Measurements from ENCODE around the gene ATP11C. TPM values are rescaled to one million over a fixed set of nuclear protein-coding genes. Genes with fewer than 3 reads are reported as not detected.

ATP11C gene
- total RNA-seq, 2 experiments from 2014 or later: 16.7 to 20.4 TPM

DNA sequence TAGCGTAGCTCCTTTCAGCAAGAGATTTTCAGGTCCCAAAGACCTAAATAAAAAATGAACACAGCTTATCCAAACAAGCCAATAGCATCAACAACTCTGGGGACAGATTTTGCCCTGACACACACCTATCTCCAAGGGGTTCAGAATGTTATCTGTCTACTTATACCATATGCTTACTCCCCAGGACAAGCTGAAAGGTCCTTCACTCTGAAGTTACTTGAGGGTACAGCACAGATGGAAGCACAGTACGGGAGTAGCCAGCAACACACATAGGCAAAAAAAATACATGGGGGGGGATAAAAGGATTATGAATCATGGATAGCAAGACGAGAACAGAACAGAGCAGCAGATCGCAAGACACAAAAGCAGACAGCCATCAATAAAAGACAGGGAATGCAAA, 134.2 kb downstream of the ATP11C start:
- POLR2A ChIA-PET: no interaction called here

DNA sequence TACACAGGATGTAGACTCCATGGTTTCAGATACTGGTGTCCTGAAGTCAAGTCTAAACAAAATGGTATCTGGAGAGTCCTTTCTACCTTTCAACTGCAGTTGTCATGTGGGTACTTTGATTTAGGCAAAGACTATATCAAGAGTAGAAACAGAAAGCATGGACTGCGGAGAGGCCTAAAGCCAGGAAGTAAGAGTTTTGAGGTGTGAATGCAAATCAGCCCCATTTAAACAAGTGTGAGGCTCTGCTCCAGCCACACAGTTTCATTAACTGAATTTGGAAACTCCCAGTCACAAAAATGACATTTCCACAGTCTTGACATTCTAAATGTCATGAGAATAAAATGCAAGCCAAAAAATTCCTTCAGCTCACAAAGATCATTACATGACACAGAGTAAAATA, 137.7 kb downstream of the ATP11C start:
- H3K36me3 Mint-ChIP-seq: peaks cover 15% of the 10 kb centered on the region
- H3K9me3 Mint-ChIP-seq: no peaks in the 10 kb centered on the region
- POLR2A ChIA-PET: no interaction called here
- ATAC-seq (ENCODE audit: low read depth) (peak; percentile 73), DNase-seq (no peak)
- peak overlapping the region; percentile 48 for H3K27ac Mint-ChIP-seq
- peaks cover 2% of the 10 kb centered on the region for H3K4me1 Mint-ChIP-seq
- no peaks in the 10 kb centered on the region for H3K27me3 Mint-ChIP-seq
- no peak overlapping the region for H3K4me3 Mint-ChIP-seq

More for the DNA sequence above, 134.2 kb downstream of the ATP11C start:
- Mint-ChIP-seq H3K27ac (no peak overlapping the region), H3K4me3 (no peak overlapping the region), H3K27me3 (no peaks in the 10 kb centered on the region), H3K9me3 (no peaks in the 10 kb centered on the region), H3K4me1 (peaks cover 3% of the 10 kb centered on the region), H3K36me3 (peaks cover 19% of the 10 kb centered on the region)
- no peak for ATAC-seq (ENCODE audit: low read depth)
- DNase-seq: no peak

DNA sequence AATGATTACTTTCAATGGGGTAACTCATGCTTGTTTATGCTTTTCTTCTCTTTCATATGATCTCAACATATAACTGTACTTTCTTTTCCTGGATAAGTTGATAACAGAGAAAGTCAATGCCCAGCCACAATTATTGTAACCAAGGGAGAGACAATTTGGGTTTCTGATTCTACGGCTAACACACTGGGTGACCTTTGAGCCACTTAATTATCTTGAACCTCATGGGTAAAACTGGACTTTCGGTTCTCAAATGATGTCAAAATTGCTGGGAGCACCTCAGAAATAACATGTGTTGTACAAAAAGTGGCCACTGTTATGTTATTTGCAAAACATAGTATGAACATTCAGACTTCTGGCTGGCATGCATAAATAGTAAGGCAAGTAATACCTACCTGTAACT, 145.3 kb downstream of the ATP11C start:
- POLR2A ChIA-PET: no interaction called here
- H3K4me1 Mint-ChIP-seq: peaks cover 1% of the 10 kb centered on the region
- H3K9me3 Mint-ChIP-seq: no peaks in the 10 kb centered on the region
- ATAC-seq (ENCODE audit: low read depth): no peak
- no peak overlapping the region for H3K27ac Mint-ChIP-seq
- peaks cover 14% of the 10 kb centered on the region for H3K36me3 Mint-ChIP-seq
- no peak overlapping the region for H3K4me3 Mint-ChIP-seq
- H3K27me3 Mint-ChIP-seq: no peaks in the 10 kb centered on the region
- DNase-seq: no peak

- Mint-ChIP-seq H3K36me3 (peaks cover 25% of the 10 kb centered on the region), H3K27ac (no peak overlapping the region), H3K4me1 (peaks cover 1% of the 10 kb centered on the region), H3K4me3 (no peak overlapping the region), H3K9me3 (peaks cover under 1% of the 10 kb centered on the region), H3K27me3 (no peaks in the 10 kb centered on the region)
- POLR2A ChIA-PET: no interaction called here
- ATAC-seq (ENCODE audit: low read depth): no peak
- no peak for DNase-seq
Observed at GRCh38 chrX:139784807-139785206, 148.0 kb downstream of the ATP11C start.

GRCh38 chrX:139783959-139784358, 148.9 kb downstream of the ATP11C start:
- Mint-ChIP-seq H3K9me3 (peaks cover 2% of the 10 kb centered on the region), H3K4me1 (peaks cover 1% of the 10 kb centered on the region), H3K36me3 (peaks cover 32% of the 10 kb centered on the region), H3K27ac (no peak overlapping the region), H3K27me3 (no peaks in the 10 kb centered on the region), H3K4me3 (no peak overlapping the region)
- ATAC-seq (ENCODE audit: low read depth) (no peak), DNase-seq (no peak)
- POLR2A ChIA-PET: no interaction called here

- peaks cover 1% of the 10 kb centered on the region for H3K4me1 Mint-ChIP-seq
- peaks cover 29% of the 10 kb centered on the region for H3K36me3 Mint-ChIP-seq
- H3K9me3 Mint-ChIP-seq: peaks cover 2% of the 10 kb centered on the region
- ATAC-seq (ENCODE audit: low read depth): no peak
- POLR2A ChIA-PET: no interaction called here
- no peak overlapping the region for H3K4me3 Mint-ChIP-seq
- no peaks in the 10 kb centered on the region for H3K27me3 Mint-ChIP-seq
- no peak for DNase-seq
- H3K27ac Mint-ChIP-seq: no peak overlapping the region
Observed at GRCh38 chrX:139783030-139783429, 149.8 kb downstream of the ATP11C start.

DNA sequence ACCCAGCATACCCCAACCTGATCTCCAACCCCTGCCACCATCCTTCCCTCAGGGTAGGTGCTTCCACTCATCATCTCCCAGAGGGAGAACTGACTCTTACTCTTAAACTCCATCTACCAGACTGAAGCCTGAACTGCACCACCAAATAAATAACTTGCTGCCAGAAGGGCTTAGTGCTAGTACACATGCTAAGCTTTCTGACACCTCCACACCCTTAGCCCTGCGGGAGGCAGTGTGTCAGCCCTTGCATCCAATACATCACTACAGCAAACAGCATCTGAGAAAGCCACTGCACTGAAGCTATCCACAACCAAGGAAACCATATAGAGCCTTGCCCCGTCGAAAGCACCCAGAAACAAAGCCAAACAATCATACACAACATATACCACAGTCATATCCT, 156.3 kb downstream of the ATP11C start:
- H3K36me3 Mint-ChIP-seq: peaks cover 49% of the 10 kb centered on the region
- peaks cover 5% of the 10 kb centered on the region for H3K9me3 Mint-ChIP-seq
- no peak for DNase-seq
- H3K4me1 Mint-ChIP-seq: peaks cover 3% of the 10 kb centered on the region
- no peak for ATAC-seq (ENCODE audit: low read depth)
- no peak overlapping the region for H3K27ac Mint-ChIP-seq
- no peak overlapping the region for H3K4me3 Mint-ChIP-seq
- no peaks in the 10 kb centered on the region for H3K27me3 Mint-ChIP-seq
- POLR2A ChIA-PET: no interaction called here

DNA sequence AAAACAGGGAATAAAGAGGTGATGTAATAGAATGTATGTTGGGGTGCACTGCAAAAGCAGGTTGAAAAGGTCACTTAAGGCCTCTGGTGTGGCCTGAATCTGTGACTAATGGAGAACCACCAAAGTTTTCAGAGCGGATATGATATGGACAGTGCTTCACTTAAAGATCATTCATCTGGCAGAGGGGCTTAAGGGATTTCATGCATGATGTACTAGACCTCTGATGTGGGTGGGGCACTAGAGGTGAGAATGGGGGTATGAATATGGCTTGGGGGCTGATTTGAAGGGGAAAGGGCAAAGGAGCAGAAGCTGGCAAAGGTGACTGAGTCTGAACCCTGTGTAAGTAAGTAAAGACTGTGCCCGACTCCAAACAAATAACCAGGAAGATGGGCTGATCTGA, 162.5 kb downstream of the ATP11C start:
- POLR2A ChIA-PET: no interaction called here
- no peak for ATAC-seq (ENCODE audit: low read depth)

DNA sequence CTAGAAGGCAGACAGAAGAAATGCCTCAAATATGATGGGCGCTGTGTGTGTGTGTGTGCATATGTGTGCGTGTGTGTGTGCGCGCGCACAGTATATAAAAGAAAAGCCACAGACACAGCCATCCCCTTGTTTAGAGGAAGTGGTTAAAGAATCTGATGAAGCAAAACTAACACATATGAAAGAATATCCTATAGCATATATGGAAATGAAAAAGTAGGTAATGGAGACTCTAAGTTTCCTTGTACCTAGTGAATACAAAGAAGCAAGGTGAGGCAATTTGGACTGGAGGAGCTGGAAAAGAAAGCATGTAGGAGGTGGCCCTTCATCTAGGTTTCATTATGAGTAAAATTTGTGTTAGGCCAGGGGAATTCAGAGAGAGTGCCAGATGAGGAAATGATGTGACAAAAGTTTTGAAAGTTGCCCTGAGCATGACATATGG, 166.3 kb downstream of the ATP11C start:
- peak; percentile 96 for ATAC-seq (ENCODE audit: low read depth)
- Mint-ChIP-seq H3K27me3 (no peaks in the 10 kb centered on the region), H3K4me3 (no peak overlapping the region), H3K36me3 (peaks cover 19% of the 10 kb centered on the region), H3K4me1 (no peaks in the 10 kb centered on the region), H3K9me3 (peaks cover 3% of the 10 kb centered on the region), H3K27ac (no peak overlapping the region)
- POLR2A ChIA-PET: no interaction called here
- DNase-seq: peak; percentile 40

More for the DNA sequence above, 162.5 kb downstream of the ATP11C start:
- Mint-ChIP-seq H3K36me3 (peaks cover 40% of the 10 kb centered on the region), H3K27me3 (no peaks in the 10 kb centered on the region), H3K4me3 (no peak overlapping the region), H3K27ac (no peak overlapping the region), H3K9me3 (peaks cover 6% of the 10 kb centered on the region), H3K4me1 (peaks cover 3% of the 10 kb centered on the region)
- DNase-seq: no peak

GRCh38 chrX:139762400-139763183, 170.3 kb downstream of the ATP11C start:
- no peaks in the 10 kb centered on the region for H3K4me1 Mint-ChIP-seq
- no peak for ATAC-seq (ENCODE audit: low read depth)
- no peak overlapping the region for H3K4me3 Mint-ChIP-seq
- H3K27ac Mint-ChIP-seq: no peak overlapping the region
- H3K27me3 Mint-ChIP-seq: no peaks in the 10 kb centered on the region
- H3K36me3 Mint-ChIP-seq: peaks cover 4% of the 10 kb centered on the region
- H3K9me3 Mint-ChIP-seq: no peaks in the 10 kb centered on the region
- DNase-seq: no peak
- POLR2A ChIA-PET: no interaction called here

GRCh38 chrX:139759637-139760036, 173.2 kb downstream of the ATP11C start:
- no peak overlapping the region for H3K4me3 Mint-ChIP-seq

GRCh38 chrX:139758809-139759208, 174.0 kb downstream of the ATP11C start:
- H3K27me3 Mint-ChIP-seq: no peaks in the 10 kb centered on the region
- H3K36me3 Mint-ChIP-seq: peaks cover 25% of the 10 kb centered on the region
- peaks cover 7% of the 10 kb centered on the region for H3K9me3 Mint-ChIP-seq
- POLR2A ChIA-PET: interaction anchor here (1.1 kb wide), 1 partner anchor 33 kb away, joined by 3 read pairs; no protein-coding TSS in a partner anchor
- no peak overlapping the region for H3K4me3 Mint-ChIP-seq
- H3K27ac Mint-ChIP-seq: no peak overlapping the region
- DNase-seq (no peak), ATAC-seq (ENCODE audit: low read depth) (no peak)
- no peaks in the 10 kb centered on the region for H3K4me1 Mint-ChIP-seq

More at GRCh38 chrX:139759637-139760036, 173.2 kb downstream of the ATP11C start:
- POLR2A ChIA-PET: no interaction called here
- Mint-ChIP-seq H3K9me3 (peaks cover 2% of the 10 kb centered on the region), H3K27me3 (no peaks in the 10 kb centered on the region), H3K4me1 (no peaks in the 10 kb centered on the region), H3K36me3 (peaks cover 20% of the 10 kb centered on the region), H3K27ac (no peak overlapping the region)
- no peak for DNase-seq
- no peak for ATAC-seq (ENCODE audit: low read depth)

DNA sequence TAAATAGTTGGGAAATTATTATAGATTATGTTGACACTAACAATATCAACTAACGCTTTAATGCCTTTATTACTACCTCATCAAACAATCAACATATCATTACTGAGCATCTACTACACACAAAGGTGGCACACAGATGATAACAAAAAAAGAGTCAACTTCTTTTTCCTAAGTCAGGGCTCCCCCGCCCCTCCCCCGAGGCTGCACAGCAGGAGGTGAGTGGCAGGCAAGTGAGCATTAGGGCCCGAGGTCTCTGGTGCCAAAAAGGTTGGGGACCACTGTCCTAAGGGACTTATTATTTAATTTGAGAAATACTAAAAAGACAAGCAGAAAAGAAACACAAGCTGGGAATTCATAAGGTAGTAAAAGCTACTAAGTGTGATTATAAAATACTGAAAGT, 174.6 kb downstream of the ATP11C start:
- Mint-ChIP-seq H3K4me3 (no peak overlapping the region), H3K4me1 (peaks cover 3% of the 10 kb centered on the region), H3K27ac (no peak overlapping the region), H3K27me3 (no peaks in the 10 kb centered on the region), H3K9me3 (peaks cover 9% of the 10 kb centered on the region), H3K36me3 (peaks cover 28% of the 10 kb centered on the region)
- ATAC-seq (ENCODE audit: low read depth) (no peak), DNase-seq (no peak)
- POLR2A ChIA-PET: interaction anchor here (1.1 kb wide), 1 partner anchor 33 kb away, joined by 3 read pairs; no protein-coding TSS in a partner anchor

GRCh38 chrX:139751053-139751452, 181.8 kb downstream of the ATP11C start:
- Mint-ChIP-seq H3K36me3 (peaks cover 36% of the 10 kb centered on the region), H3K4me3 (no peak overlapping the region), H3K27ac (no peak overlapping the region), H3K27me3 (no peaks in the 10 kb centered on the region), H3K9me3 (peaks cover 11% of the 10 kb centered on the region), H3K4me1 (peaks cover 4% of the 10 kb centered on the region)
- DNase-seq (no peak), ATAC-seq (ENCODE audit: low read depth) (no peak)
- POLR2A ChIA-PET: no interaction called here
